Peyer's patch (tissue), 4 donors: Measurements from ENCODE around the gene CCDC38. TPM values are rescaled to one million over a fixed set of nuclear protein-coding genes. Genes with fewer than 3 reads are reported as not detected.

Source experiments
- DNase-seq, 3 donors: peaks; one replicate each; pipeline ENCODE4 v3.0.0-alpha.2; 2017 to 2019
- H3K27ac ChIP-seq, 4 donors: fragments of 200-600 bp; sonication (generic); one replicate each; pipeline ENCODE4 v1.5.1; 2016 to 2019
- H3K27me3 ChIP-seq, 2 donors: fragments of 200-600 bp; sonication (generic); one replicate each; pipeline ENCODE4 v1.5.1; 2019
- H3K36me3 ChIP-seq, 3 donors: fragments of 200-600 bp; sonication (generic); one replicate each; pipeline ENCODE4 v1.5.1; 2016 to 2019
- H3K4me1 ChIP-seq, 4 donors: fragments of 200-600 bp; sonication (generic); one replicate each; pipeline ENCODE4 v1.5.1; 2016 to 2019
- H3K4me3 ChIP-seq, 4 donors: fragments of 200-600 bp; sonication (generic); 1 replicate in 3 of 4; 2 replicates in 1 of 4; pipeline ENCODE4 v1.5.1; 2016 to 2019; ENCODE audit warnings: mild to moderate bottlenecking in 1 of 4
- H3K9me3 ChIP-seq, 4 donors: fragments of 200-600 bp; sonication (generic); one replicate each; pipeline ENCODE4 v1.5.1; 2016 to 2019; ENCODE audit warnings: mild to moderate bottlenecking in 1 of 4
- POLR2A ChIP-seq, 2 donors: fragments of 450-650 bp; IDR thresholded peaks; one replicate each; pipeline ENCODE4 v1.5.1; 2017; ENCODE audit warnings: antibody characterized with exemption in 2 of 2, mild to moderate bottlenecking in 2 of 2, moderate library complexity in 2 of 2
- total RNA-seq, 4 donors: library from RNA; depleted of rRNA; stranded (reverse); fragments of >200 nt; gene quantifications; one replicate each; pipeline ENCODE4 v1.1.0, GENCODE V29; 2016
- TF ChIP-seq, protein P1 (sequence below), 6 experiments: fragments of 450-650 bp in 4 of 6; fragments of 200-600 bp in 2 of 6; sonication (generic) in 1 of 6; IDR thresholded peaks; one replicate each; pipeline ENCODE4 v1.5.1; 2017 to 2019; ENCODE audit warnings: antibody characterized with exemption in 6 of 6, mild to moderate bottlenecking in 3 of 6, moderate library complexity in 1 of 6

The CCDC38 gene
- total RNA-seq, 4 donors from 2014 or later: not detected

DNA sequence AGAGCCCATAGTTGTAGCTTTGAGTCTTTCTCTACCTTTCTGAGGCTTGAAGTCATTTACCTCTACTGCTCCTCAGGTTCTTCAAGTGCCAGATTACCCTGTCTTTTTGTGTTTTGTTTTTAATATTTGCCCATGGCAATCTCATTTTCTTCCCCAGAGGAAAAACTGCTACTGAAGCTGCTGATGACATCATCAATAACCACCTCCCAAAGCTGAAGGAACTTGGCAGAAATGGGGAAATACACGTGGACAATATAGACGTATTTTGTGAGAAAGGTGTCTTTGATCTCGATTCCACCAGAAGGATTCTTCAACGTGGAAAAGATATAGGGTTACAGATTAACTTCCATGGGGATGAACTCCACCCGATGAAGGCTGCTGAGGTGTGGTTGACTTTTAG, 17.8 kb upstream of the CCDC38 start:
- TF ChIP-seq, protein P1, sequence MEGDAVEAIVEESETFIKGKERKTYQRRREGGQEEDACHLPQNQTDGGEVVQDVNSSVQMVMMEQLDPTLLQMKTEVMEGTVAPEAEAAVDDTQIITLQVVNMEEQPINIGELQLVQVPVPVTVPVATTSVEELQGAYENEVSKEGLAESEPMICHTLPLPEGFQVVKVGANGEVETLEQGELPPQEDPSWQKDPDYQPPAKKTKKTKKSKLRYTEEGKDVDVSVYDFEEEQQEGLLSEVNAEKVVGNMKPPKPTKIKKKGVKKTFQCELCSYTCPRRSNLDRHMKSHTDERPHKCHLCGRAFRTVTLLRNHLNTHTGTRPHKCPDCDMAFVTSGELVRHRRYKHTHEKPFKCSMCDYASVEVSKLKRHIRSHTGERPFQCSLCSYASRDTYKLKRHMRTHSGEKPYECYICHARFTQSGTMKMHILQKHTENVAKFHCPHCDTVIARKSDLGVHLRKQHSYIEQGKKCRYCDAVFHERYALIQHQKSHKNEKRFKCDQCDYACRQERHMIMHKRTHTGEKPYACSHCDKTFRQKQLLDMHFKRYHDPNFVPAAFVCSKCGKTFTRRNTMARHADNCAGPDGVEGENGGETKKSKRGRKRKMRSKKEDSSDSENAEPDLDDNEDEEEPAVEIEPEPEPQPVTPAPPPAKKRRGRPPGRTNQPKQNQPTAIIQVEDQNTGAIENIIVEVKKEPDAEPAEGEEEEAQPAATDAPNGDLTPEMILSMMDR (IDR thresholded peaks at IDR 0.05): no peak
- no peak for TF ChIP-seq POLR2A (IDR thresholded peaks at IDR 0.05)
- H3K9me3 ChIP-seq: no peaks in the 10 kb centered on the region
- no peak overlapping the region for H3K4me3 ChIP-seq
- no peak overlapping the region for H3K27ac ChIP-seq
- no peaks in the 10 kb centered on the region for H3K36me3 ChIP-seq
- no peak for DNase-seq
- no peaks in the 10 kb centered on the region for H3K27me3 ChIP-seq
- no peaks in the 10 kb centered on the region for H3K4me1 ChIP-seq

GRCh38 chr12:95959107-95959506, 16.7 kb upstream of the CCDC38 start:
- DNase-seq: no peak
- no peaks in the 10 kb centered on the region for H3K9me3 ChIP-seq
- H3K36me3 ChIP-seq: no peaks in the 10 kb centered on the region
- no peaks in the 10 kb centered on the region for H3K4me1 ChIP-seq
- no peaks in the 10 kb centered on the region for H3K27me3 ChIP-seq
- no peak for TF ChIP-seq POLR2A (IDR thresholded peaks at IDR 0.05)
- TF ChIP-seq, protein P1 (IDR thresholded peaks at IDR 0.05): peak in 1 of 6 experiments; percentile 9
- no peak overlapping the region for H3K27ac ChIP-seq
- no peak overlapping the region for H3K4me3 ChIP-seq

- H3K4me3 ChIP-seq: no peak overlapping the region
- H3K4me1 ChIP-seq: no peaks in the 10 kb centered on the region
- no peak for DNase-seq
- no peaks in the 10 kb centered on the region for H3K9me3 ChIP-seq
- no peaks in the 10 kb centered on the region for H3K36me3 ChIP-seq
- no peak overlapping the region for H3K27ac ChIP-seq
- no peak for TF ChIP-seq POLR2A (IDR thresholded peaks at IDR 0.05)
- TF ChIP-seq, protein P1 (IDR thresholded peaks at IDR 0.05): no peak
- H3K27me3 ChIP-seq: no peaks in the 10 kb centered on the region
These were observed 14.2 kb upstream of the CCDC38 start for GRCh38 chr12:95956557-95957145.

GRCh38 chr12:95955549-95956159, 13.2 kb upstream of the CCDC38 start:
- Histone ChIP-seq H3K27ac (no peak overlapping the region), H3K4me1 (no peaks in the 10 kb centered on the region), H3K4me3 (no peak overlapping the region), H3K36me3 (no peaks in the 10 kb centered on the region), H3K27me3 (no peaks in the 10 kb centered on the region), H3K9me3 (no peaks in the 10 kb centered on the region)
- DNase-seq: no peak
- TF ChIP-seq, protein P1 (IDR thresholded peaks at IDR 0.05): no peak
- TF ChIP-seq POLR2A (IDR thresholded peaks at IDR 0.05): no peak

DNA sequence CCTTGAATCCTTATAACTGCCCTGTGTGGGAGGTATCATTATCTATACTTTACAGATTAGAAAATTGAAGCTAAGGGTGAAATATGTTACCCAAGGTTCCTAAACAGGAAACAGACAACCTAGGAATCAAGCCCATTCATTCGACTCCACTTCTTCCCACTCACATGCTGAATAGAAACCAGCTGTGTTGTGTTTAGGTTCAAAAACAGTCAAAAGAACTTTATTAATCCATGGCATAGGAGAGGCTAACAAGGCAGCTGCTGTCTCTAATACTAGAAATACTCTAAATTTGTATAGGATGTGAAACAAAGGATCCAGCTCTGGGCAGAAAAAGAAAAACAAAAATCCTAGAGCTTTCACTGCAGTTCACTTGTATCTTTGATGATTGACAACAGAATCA, 10.6 kb upstream of the CCDC38 start:
- no peak for DNase-seq
- TF ChIP-seq, protein P1 (IDR thresholded peaks at IDR 0.05): no peak
- TF ChIP-seq POLR2A (IDR thresholded peaks at IDR 0.05): no peak
- no peaks in the 10 kb centered on the region for H3K4me1 ChIP-seq
- H3K4me3 ChIP-seq: no peak overlapping the region
- H3K9me3 ChIP-seq: no peaks in the 10 kb centered on the region
- no peaks in the 10 kb centered on the region for H3K27me3 ChIP-seq
- no peaks in the 10 kb centered on the region for H3K36me3 ChIP-seq
- no peak overlapping the region for H3K27ac ChIP-seq
